ENCODE results near the gene PSMD10. TPM values are rescaled to one million over a fixed set of nuclear protein-coding genes. Genes with fewer than 3 reads are reported as not detected.

Gene PSMD10
- total RNA-seq, 1 experiment from 2014 or later, result 201 TPM

GRCh38 chrX:108072746-108073145, 18.6 kb downstream of the PSMD10 start:
- peak; percentile 15 for DNase-seq (ENCODE audit: low spot score)

DNA sequence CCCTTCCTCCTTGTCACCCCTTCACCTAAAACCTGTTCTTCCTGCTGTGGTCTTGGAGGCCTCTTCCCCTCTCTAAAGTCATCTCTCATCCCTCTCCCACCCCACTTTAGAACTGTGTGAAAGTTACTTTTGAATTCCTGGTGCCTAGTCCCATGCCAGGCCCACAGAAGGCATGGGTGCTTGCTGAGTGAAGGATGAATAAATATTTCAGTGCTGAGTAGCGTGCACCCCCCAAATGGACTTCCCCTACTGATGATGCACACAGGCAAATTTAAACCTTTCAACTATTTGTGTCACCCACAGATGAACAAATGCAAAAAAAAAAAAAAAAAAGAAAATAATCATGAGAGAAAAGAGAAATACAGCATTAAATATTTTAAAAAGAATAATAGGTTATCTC, 19.8 kb downstream of the PSMD10 start:
- no peak for DNase-seq (ENCODE audit: low spot score)

DNA sequence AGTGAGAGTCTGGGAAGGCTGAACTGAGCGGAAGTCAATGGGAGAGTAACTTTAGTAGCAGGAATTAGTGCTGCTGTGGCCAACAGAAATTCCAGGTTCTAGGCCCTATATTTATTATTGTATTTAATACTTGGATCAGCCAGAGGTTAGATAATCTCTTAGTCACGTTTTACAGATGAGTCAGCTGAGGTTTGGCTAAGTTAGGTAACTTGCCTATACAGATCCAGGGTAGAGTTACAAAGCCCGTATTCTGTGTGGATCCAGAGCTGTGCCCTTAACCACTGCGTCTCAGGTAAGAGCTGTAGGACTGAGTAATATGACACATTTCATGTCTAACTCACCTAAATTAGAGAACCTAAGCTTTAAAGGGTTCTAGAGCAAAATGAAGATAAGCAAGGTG, 20.5 kb downstream of the PSMD10 start:
- peak; percentile 47 for DNase-seq (ENCODE audit: low spot score)

GRCh38 chrX:108068121-108068520, 23.2 kb downstream of the PSMD10 start:
- no peak for DNase-seq (ENCODE audit: low spot score)

- DNase-seq (ENCODE audit: low spot score), result no peak
Observed at GRCh38 chrX:108064613-108065012, 26.7 kb downstream of the PSMD10 start.

GRCh38 chrX:108064001-108064400, 27.3 kb downstream of the PSMD10 start:
- DNase-seq (ENCODE audit: low spot score), result no peak

GRCh38 chrX:108059801-108060200, 31.5 kb downstream of the PSMD10 start:
- DNase-seq (ENCODE audit: low spot score), result no peak

- no peak for DNase-seq (ENCODE audit: low spot score)
Observed at GRCh38 chrX:108055546-108055945, 35.8 kb downstream of the PSMD10 start.

GRCh38 chrX:108053218-108053617, 38.1 kb downstream of the PSMD10 start:
- no peak for DNase-seq (ENCODE audit: low spot score)

- DNase-seq (ENCODE audit: low spot score), result no peak
Observed at GRCh38 chrX:108049649-108050048, 41.7 kb downstream of the PSMD10 start.

- no peak for DNase-seq (ENCODE audit: low spot score)
Observed at GRCh38 chrX:108044554-108045256, 46.6 kb downstream of the PSMD10 start, which contains the start of gene VSIG1. Gene VSIG1 (plus strand): TSS chrX:108045065. CDS start chrX:108045131, 66 bp downstream.

DNA sequence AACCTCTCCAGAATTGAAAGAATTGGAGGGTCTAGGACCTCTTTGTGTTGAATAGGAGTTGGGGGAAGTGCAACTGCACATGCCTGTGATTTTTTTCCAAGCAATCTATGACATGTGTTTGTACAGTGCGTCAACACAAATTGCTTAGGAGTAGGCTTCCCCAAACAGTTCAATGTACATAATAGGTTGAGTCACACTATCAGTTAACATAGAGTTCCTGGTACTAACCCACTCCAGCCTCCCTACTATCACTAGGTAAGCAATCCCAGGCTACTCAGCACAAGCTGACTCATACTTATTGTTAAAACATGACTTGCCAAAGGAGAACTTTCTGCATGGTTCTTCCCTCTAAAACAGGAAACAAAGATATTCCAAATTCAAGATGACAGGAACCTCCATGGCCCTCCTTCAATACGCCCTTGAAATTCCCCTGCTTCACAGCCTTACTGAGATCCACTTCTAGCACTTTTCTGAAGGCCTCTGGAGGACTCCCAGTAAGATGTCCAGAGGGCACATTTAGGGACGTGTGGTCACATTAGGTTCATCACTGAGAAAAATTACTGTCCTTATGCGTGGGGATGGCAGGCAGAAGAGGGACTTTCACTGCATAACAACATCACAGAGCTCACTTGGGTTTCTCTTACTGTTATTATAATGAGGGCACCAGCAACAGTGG, 54.9 kb downstream of the PSMD10 start:
- peak; percentile 55 for DNase-seq (ENCODE audit: low spot score)

- no peak for DNase-seq (ENCODE audit: low spot score)
Observed at GRCh38 chrX:108034725-108035124, 56.6 kb downstream of the PSMD10 start.

Other genes starting within 250 kb of the PSMD10 start
- not detected in 2 replicates for gene TEX13B, start 109.2 kb downstream of the PSMD10 start, total RNA-seq (2014; rRNA removed; shearing (Covaris generic))
- gene VSIG1, start 46.5 kb downstream of the PSMD10 start, total RNA-seq (2014; rRNA removed; shearing (Covaris generic)), result 0.02 TPM in 1 of 2 replicates, not detected in the other
- 15.3 and 18.3 TPM in 2 replicates for gene ATG4A, start 236 bp upstream of the PSMD10 start, total RNA-seq (2014; rRNA removed; shearing (Covaris generic))